ENCODE measurements around the gene PNPLA2.
A peak's percentile ranks its signal among the peaks of the same experiment; 100 is the strongest.

PNPLA2 gene

GRCh38 chr11:846496-847098 is 27.9 kb downstream of the PNPLA2 start:
- DNase-seq: no peak

- DNase-seq: no peak
These were observed 29.2 kb downstream of the PNPLA2 start for GRCh38 chr11:847876-848275.

- DNase-seq: peak; percentile 75
These were observed 29.7 kb downstream of the PNPLA2 start for GRCh38 chr11:848380-848931.

- peak; percentile 41 for DNase-seq
These were observed 30.6 kb downstream of the PNPLA2 start for GRCh38 chr11:849104-849824.

- DNase-seq: no peak
These were observed 31.4 kb downstream of the PNPLA2 start for GRCh38 chr11:849951-850774.

GRCh38 chr11:850775-851763 is 32.4 kb downstream of the PNPLA2 start:
- no peak for DNase-seq

GRCh38 chr11:852762-853161 is 34.0 kb downstream of the PNPLA2 start:
- no peak for DNase-seq

- no peak for DNase-seq
These were observed 35.2 kb downstream of the PNPLA2 start for GRCh38 chr11:853682-854448.

- no peak for DNase-seq
These were observed 36.1 kb downstream of the PNPLA2 start for GRCh38 chr11:854601-855329.

- no peak for DNase-seq
These were observed 36.6 kb downstream of the PNPLA2 start for GRCh38 chr11:855330-855674.

- DNase-seq: no peak
These were observed 37.1 kb downstream of the PNPLA2 start for GRCh38 chr11:855796-856195.

GRCh38 chr11:856397-856796 is 37.7 kb downstream of the PNPLA2 start:
- DNase-seq: no peak

GRCh38 chr11:858053-858761 is 39.5 kb downstream of the PNPLA2 start:
- DNase-seq: no peak

GRCh38 chr11:858762-859339 is 40.1 kb downstream of the PNPLA2 start:
- no peak for DNase-seq

- DNase-seq: no peak
These were observed 40.8 kb downstream of the PNPLA2 start for GRCh38 chr11:859394-860131.

- no peak for DNase-seq
These were observed 41.8 kb downstream of the PNPLA2 start for GRCh38 chr11:860234-861104.

GRCh38 chr11:861105-861479 is 42.4 kb downstream of the PNPLA2 start:
- no peak for DNase-seq

GRCh38 chr11:862081-862661 is 43.5 kb downstream of the PNPLA2 start:
- no peak for DNase-seq
